HCT116 (cell line): Measurements from ENCODE around the gene CAMKK2. TPM values are rescaled to one million over a fixed set of nuclear protein-coding genes. Genes with fewer than 3 reads are reported as not detected.

ENCODE experiments used
- ATAC-seq: fragments of 200-7000 bp; cut with Tn5 transposase; 2 replicates; pipeline ENCODE4 v1.9.1; 2020; ENCODE audit warnings: mild to moderate bottlenecking, moderate library complexity
- BruUV-seq: library from RNA; stranded (reverse); fragments of 400-500 nt; replicated peaks from 2 replicates; lab custom pipeline; 2021; lab: Mats Ljungman, UMichigan
- CTCF ChIA-PET: fragments of 300-600 bp; sonication (Branson Sonifier 250); formaldehyde crosslinking; loops from one replicate; lab custom pipeline; 2021; ENCODE audit warnings: antibody characterized with exemption; lab: Charles Lee
- POLR2A ChIA-PET: fragments of 300-600, 350-600 bp; sonication (Branson Sonifier 250); formaldehyde crosslinking; loops from one replicate; lab custom pipeline; 2021; ENCODE audit warnings: antibody characterized with exemption; lab: Charles Lee
- RAD21 ChIA-PET, 2 experiments: fragments of 300-600 bp; sonication (Branson Sonifier 250); formaldehyde crosslinking; loops; one replicate each; lab custom pipeline; 2023; ENCODE audit warnings: low total read pairs in 2 of 2; ENCODE audit not compliant: uncharacterized antibody in 2 of 2, unreplicated experiment in 2 of 2, low non-redundant PET in 1 of 2; lab: Charles Lee
- DNase-seq: peaks from one replicate; pipeline ENCODE4 v3.0.0-alpha.2; 2010; ENCODE audit warnings: low read depth, low spot score
- H2AFZ ChIP-seq: fragments of 200-600 bp; shearing (Covaris generic), sonication (generic); 2 replicates; pipeline ENCODE4 v1.6.1; 2017; ENCODE audit warnings: low read depth, mixed run types, mixed read lengths, antibody characterized with exemption, low read length; ENCODE audit not compliant: poor library complexity, severe bottlenecking
- H3K27ac ChIP-seq: 2 replicates; pipeline ENCODE4 v1.5.1; 2012; ENCODE audit warnings: low read depth, low read length
- H3K27me3 ChIP-seq: fragments of 200-600 bp; sonication (generic); 2 replicates; pipeline ENCODE4 v1.6.1; 2016; ENCODE audit warnings: mixed run types, low read length, mixed read lengths; ENCODE audit not compliant: insufficient read depth
- H3K36me3 ChIP-seq, 2 experiments: fragments of 200-500 bp in 1 of 2; fragments of 200-600 bp in 1 of 2; sonication (Bioruptor generic) in 1 of 2; sonication (generic) in 1 of 2; 2 replicates each; pipeline versions ENCODE4 v1.5.1 to v1.6.1; 2014 to 2016; ENCODE audit warnings: low read length in 2 of 2, inconsistent platforms in 1 of 2, mixed read lengths in 1 of 2, mixed run types in 1 of 2; ENCODE audit not compliant: insufficient read depth in 2 of 2, control insufficient read depth in 1 of 2
- H3K4me1 ChIP-seq, 2 experiments: fragments of 200-600 bp in 1 of 2; sonication (generic) in 1 of 2; 2 replicates each; pipeline versions ENCODE4 v1.5.1 to v1.6.1; 2012 to 2017; ENCODE audit warnings: low read length in 2 of 2, inconsistent platforms in 1 of 2, mild to moderate bottlenecking in 1 of 2, mixed read lengths in 1 of 2, mixed run types in 1 of 2, moderate library complexity in 1 of 2; ENCODE audit not compliant: insufficient read depth in 2 of 2, control insufficient read depth in 1 of 2
- H3K4me2 ChIP-seq: fragments of 200-600 bp; sonication (generic); 2 replicates; pipeline ENCODE4 v1.6.1; 2017; ENCODE audit warnings: mixed run types, low read length, mixed read lengths
- H3K4me3 ChIP-seq, 2 experiments: fragments of 200-600 bp in 1 of 2; sonication (generic) in 1 of 2; replicated peaks in 1 of 2; 2 replicates each; pipeline ENCODE4 v1.5.1; 2011 to 2016; ENCODE audit warnings: low read length in 2 of 2, control low read depth in 1 of 2, low read depth in 1 of 2, mild to moderate bottlenecking in 1 of 2, mixed read lengths in 1 of 2, mixed run types in 1 of 2
- H3K79me2 ChIP-seq: fragments of 200-600 bp; sonication (generic); 2 replicates; pipeline ENCODE4 v1.6.1; 2017; ENCODE audit warnings: mild to moderate bottlenecking, mixed run types, low read length, moderate library complexity, mixed read lengths; ENCODE audit not compliant: insufficient read depth
- H3K9ac ChIP-seq: fragments of 200-600 bp; sonication (generic); 2 replicates; pipeline ENCODE4 v1.6.1; 2016; ENCODE audit warnings: low read length, mixed read lengths
- H3K9me2 ChIP-seq: fragments of 200-600 bp; sonication (generic), shearing (Covaris generic); 2 replicates; pipeline ENCODE4 v1.6.1; 2017; ENCODE audit warnings: mixed run types, mild to moderate bottlenecking, moderate library complexity; ENCODE audit not compliant: insufficient read depth
- H3K9me3 ChIP-seq, 2 experiments: fragments of 200-500 bp in 1 of 2; fragments of 200-600 bp in 1 of 2; sonication (Bioruptor generic) in 1 of 2; sonication (generic) in 1 of 2; 2 replicates each; pipeline ENCODE4 v1.6.1; 2014 to 2017; ENCODE audit warnings: low read length in 2 of 2, mixed read lengths in 2 of 2, inconsistent platforms in 1 of 2, low read depth in 1 of 2, mild to moderate bottlenecking in 1 of 2, mixed run types in 1 of 2, moderate library complexity in 1 of 2; ENCODE audit not compliant: control insufficient read depth in 1 of 2, insufficient read depth in 1 of 2
- H4K20me1 ChIP-seq: fragments of 200-600 bp; sonication (generic), shearing (Covaris generic); 2 replicates; pipeline ENCODE4 v1.6.1; 2017; ENCODE audit warnings: mixed run types, mild to moderate bottlenecking, moderate library complexity; ENCODE audit not compliant: insufficient read depth
- ATF3 ChIP-seq: IDR thresholded peaks from 2 replicates; pipeline ENCODE4 v1.6.1; 2012
- ELF1 ChIP-seq: IDR thresholded peaks from 2 replicates; pipeline ENCODE4 v1.6.1; 2012; ENCODE audit warnings: low read depth, borderline replicate concordance
- EZH2 ChIP-seq: fragments of 200-600 bp; sonication (generic); IDR thresholded peaks from 2 replicates; pipeline ENCODE4 v1.6.1; 2017; ENCODE audit warnings: antibody characterized with exemption, mixed run types
- EZH2phosphoT487 ChIP-seq: fragments of 200-600 bp; IDR thresholded peaks from 2 replicates; pipeline ENCODE4 v1.6.1; 2018; ENCODE audit warnings: antibody characterized with exemption, borderline replicate concordance
- POLR2A ChIP-seq: IDR thresholded peaks from 2 replicates; pipeline ENCODE4 v1.7.0; 2011; ENCODE audit warnings: borderline replicate concordance; ENCODE audit not compliant: insufficient read depth, insufficient read length; ENCODE audit errors: extremely low read depth
- POLR2AphosphoS5 ChIP-seq: IDR thresholded peaks from 2 replicates; pipeline ENCODE4 v1.6.1; 2011; ENCODE audit warnings: mild to moderate bottlenecking, low read depth, low read length, moderate library complexity
- SRF ChIP-seq: IDR thresholded peaks from 2 replicates; pipeline ENCODE4 v1.6.1; 2012; ENCODE audit warnings: low read depth
- YY1 ChIP-seq: IDR thresholded peaks from 2 replicates; pipeline ENCODE4 v1.6.1; 2011; ENCODE audit warnings: low read length, low read depth, moderate library complexity, mild to moderate bottlenecking; ENCODE audit not compliant: insufficient replicate concordance; ENCODE audit errors: extremely low read depth
- ZFX ChIP-seq: fragments of 450-650 bp; IDR thresholded peaks from 2 replicates; pipeline ENCODE4 v1.6.1; 2017
- intact Hi-C: fragments of 100-400 bp; cut with micrococcal nuclease; formaldehyde crosslinking; loops from 2 replicates; pipeline ENCODE4 v1.10.0; 2022
- total RNA-seq: library from RNA; stranded (reverse); gene quantifications from one replicate; pipeline ENCODE4 v1.2.1, GENCODE V29; 2021; ENCODE audit not compliant: unreplicated experiment
- TF ChIP-seq, protein P1 (sequence below): IDR thresholded peaks from 2 replicates; pipeline ENCODE4 v1.6.1; 2011; ENCODE audit warnings: mild to moderate bottlenecking, low read length, moderate library complexity; ENCODE audit not compliant: insufficient replicate concordance; ENCODE audit errors: extremely low read depth

The CAMKK2 gene
- total RNA-seq, 1 experiment from 2014 or later: 33.8 TPM

DNA sequence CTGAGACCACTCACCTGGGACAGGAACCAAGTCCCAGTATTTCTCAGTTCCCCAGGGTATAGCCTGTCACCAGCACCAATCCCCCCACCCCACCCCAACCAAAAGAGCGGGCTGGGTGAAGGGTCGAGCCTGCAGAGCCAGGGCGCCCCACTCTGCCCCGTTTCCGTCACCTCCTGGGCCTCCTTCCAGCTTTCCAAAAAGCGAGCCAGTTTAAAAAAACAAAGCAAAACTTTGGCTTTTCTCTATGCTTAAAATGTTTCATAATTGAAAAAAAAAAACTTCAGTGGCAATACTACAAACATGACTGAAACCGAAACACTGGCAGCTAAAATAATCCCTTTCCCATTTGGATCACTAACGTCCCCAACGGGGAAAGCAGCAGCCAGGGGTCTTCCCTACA is 7.5 kb downstream of the CAMKK2 start:
- Histone ChIP-seq H3K4me3 (no peak overlapping the region), H4K20me1 (no peaks in the 10 kb centered on the region), H3K36me3 (0 out of 4 replicates have a peak, but pooled peaks cover 0 to 3% of the 10 kb centered on the region in 2 experiments), H3K9ac (no peak overlapping the region), H3K9me2 (no peaks in the 10 kb centered on the region), H2AFZ (no peak overlapping the region), H3K27ac (no peak overlapping the region), H3K4me1 (no peaks in the 10 kb centered on the region; a peak in 1 of 4 replicates), H3K27me3 (no peaks in the 10 kb centered on the region), H3K79me2 (peaks cover 59% of the 10 kb centered on the region), H3K4me2 (no peak overlapping the region), H3K9me3 (no peaks in the 10 kb centered on the region)
- ChIA-PET RAD21 (no interaction called here), POLR2A (no interaction called here), CTCF (no interaction called here)
- ATAC-seq (no peak), DNase-seq (no peak)
- BruUV-seq: no TSS peak
- intact Hi-C loops: no loop called here
- TF ChIP-seq YY1: no peak
- no peak for TF ChIP-seq POLR2A
- no peak for TF ChIP-seq POLR2AphosphoS5
- TF ChIP-seq, protein P1, sequence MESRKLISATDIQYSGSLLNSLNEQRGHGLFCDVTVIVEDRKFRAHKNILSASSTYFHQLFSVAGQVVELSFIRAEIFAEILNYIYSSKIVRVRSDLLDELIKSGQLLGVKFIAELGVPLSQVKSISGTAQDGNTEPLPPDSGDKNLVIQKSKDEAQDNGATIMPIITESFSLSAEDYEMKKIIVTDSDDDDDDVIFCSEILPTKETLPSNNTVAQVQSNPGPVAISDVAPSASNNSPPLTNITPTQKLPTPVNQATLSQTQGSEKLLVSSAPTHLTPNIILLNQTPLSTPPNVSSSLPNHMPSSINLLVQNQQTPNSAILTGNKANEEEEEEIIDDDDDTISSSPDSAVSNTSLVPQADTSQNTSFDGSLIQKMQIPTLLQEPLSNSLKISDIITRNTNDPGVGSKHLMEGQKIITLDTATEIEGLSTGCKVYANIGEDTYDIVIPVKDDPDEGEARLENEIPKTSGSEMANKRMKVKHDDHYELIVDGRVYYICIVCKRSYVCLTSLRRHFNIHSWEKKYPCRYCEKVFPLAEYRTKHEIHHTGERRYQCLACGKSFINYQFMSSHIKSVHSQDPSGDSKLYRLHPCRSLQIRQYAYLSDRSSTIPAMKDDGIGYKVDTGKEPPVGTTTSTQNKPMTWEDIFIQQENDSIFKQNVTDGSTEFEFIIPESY: no peak
- TF ChIP-seq SRF: no peak
- TF ChIP-seq ELF1: no peak
- TF ChIP-seq ATF3: no peak
- no peak for TF ChIP-seq EZH2
- no peak for TF ChIP-seq EZH2phosphoT487
- TF ChIP-seq ZFX: no peak
